GM21447 (cell line): ENCODE results near the gene RARA.
"Not testable (repeated sequence)": the region's sequence is repeated elsewhere in the genome, so short reads cannot be mapped to it uniquely, and the experiment has no call there.

Experiments used
- ATAC-seq: cut with Tn5 transposase; IDR thresholded peaks from one replicate; pipeline ENCODE4 v1.9.1; 2021; ENCODE audit not compliant: unreplicated experiment

Gene RARA

GRCh38 chr17:40297511-40297910 is 11.5 kb upstream of the RARA start:
- no peak for ATAC-seq

GRCh38 chr17:40298726-40299125 is 10.3 kb upstream of the RARA start:
- no peak for ATAC-seq

- not testable (repeated sequence) for ATAC-seq
Measured at GRCh38 chr17:40299159-40299757, 9.7 kb upstream of the RARA start.

GRCh38 chr17:40301315-40301714 is 7.7 kb upstream of the RARA start:
- ATAC-seq: no peak

- ATAC-seq: no peak
Measured at GRCh38 chr17:40303009-40303657, 5.8 kb upstream of the RARA start.

- no peak for ATAC-seq
Measured at GRCh38 chr17:40303708-40304551, 5.0 kb upstream of the RARA start.

- ATAC-seq: not testable (repeated sequence)
Measured at GRCh38 chr17:40304552-40304863, 4.5 kb upstream of the RARA start.

GRCh38 chr17:40304866-40305265 is 4.1 kb upstream of the RARA start:
- ATAC-seq: not testable (repeated sequence)

GRCh38 chr17:40306395-40306794 is 2.6 kb upstream of the RARA start:
- no peak for ATAC-seq

GRCh38 chr17:40307001-40307730 is 1.8 kb upstream of the RARA start:
- no peak for ATAC-seq

- ATAC-seq: no peak
Measured at GRCh38 chr17:40307740-40308239, 1.2 kb upstream of the RARA start.

- no peak for ATAC-seq
Measured at GRCh38 chr17:40309949-40310510, 1.1 kb downstream of the RARA start.

GRCh38 chr17:40310882-40311391 is 2.0 kb downstream of the RARA start:
- no peak for ATAC-seq

- no peak for ATAC-seq
Measured at GRCh38 chr17:40311575-40311974, 2.6 kb downstream of the RARA start.

- ATAC-seq: no peak
Measured at GRCh38 chr17:40312131-40312731, 3.3 kb downstream of the RARA start.

GRCh38 chr17:40312893-40313667 is 4.1 kb downstream of the RARA start:
- ATAC-seq: no peak

GRCh38 chr17:40313668-40314583 is 4.9 kb downstream of the RARA start:
- no peak for ATAC-seq

GRCh38 chr17:40314584-40314956 is 5.6 kb downstream of the RARA start:
- no peak for ATAC-seq

GRCh38 chr17:40315206-40315605 is 6.2 kb downstream of the RARA start:
- ATAC-seq: no peak
